Endometrium (tissue), 2 donors: ENCODE data around the gene GRID1.

ENCODE experiments used
- FAIRE-seq: peaks from 2 replicates; lab custom pipeline; 2012; peaks lifted over from hg19 to GRCh38; lab: Jason Lieb, UNC
- donor health status: control.
- donor health status: control.

GRID1 gene

GRCh38 chr10:86336341-86336740 lies 30.3 kb downstream of the GRID1 start:
- no peak for FAIRE-seq

GRCh38 chr10:86335831-86336230 lies 30.8 kb downstream of the GRID1 start:
- FAIRE-seq, result no peak

- FAIRE-seq, result no peak
Observed at GRCh38 chr10:86335257-86335656, 31.3 kb downstream of the GRID1 start.

GRCh38 chr10:86334488-86335085 lies 32.0 kb downstream of the GRID1 start:
- FAIRE-seq, result no peak

GRCh38 chr10:86333826-86334487 lies 32.6 kb downstream of the GRID1 start:
- FAIRE-seq, result no peak

GRCh38 chr10:86331861-86332260 lies 34.7 kb downstream of the GRID1 start:
- no peak for FAIRE-seq

- FAIRE-seq, result no peak
Observed at GRCh38 chr10:86330778-86331763, 35.5 kb downstream of the GRID1 start.

- no peak for FAIRE-seq
Observed at GRCh38 chr10:86329896-86330680, 36.5 kb downstream of the GRID1 start.

- FAIRE-seq, result no peak
Observed at GRCh38 chr10:86329093-86329710, 37.4 kb downstream of the GRID1 start.

GRCh38 chr10:86327954-86328725 lies 38.5 kb downstream of the GRID1 start:
- FAIRE-seq, result no peak

- no peak for FAIRE-seq
Observed at GRCh38 chr10:86325158-86325557, 41.4 kb downstream of the GRID1 start.

GRCh38 chr10:86321568-86321967 lies 45.0 kb downstream of the GRID1 start:
- no peak for FAIRE-seq

GRCh38 chr10:86319676-86320075 lies 46.9 kb downstream of the GRID1 start:
- no peak for FAIRE-seq

- no peak for FAIRE-seq
Observed at GRCh38 chr10:86317949-86318725, 48.5 kb downstream of the GRID1 start.

- no peak for FAIRE-seq
Observed at GRCh38 chr10:86316990-86317389, 49.6 kb downstream of the GRID1 start.

GRCh38 chr10:86316274-86316835 lies 50.2 kb downstream of the GRID1 start:
- FAIRE-seq, result no peak

- FAIRE-seq, result no peak
Observed at GRCh38 chr10:86315549-86315942, 51.0 kb downstream of the GRID1 start.

GRCh38 chr10:86314616-86315548 lies 51.7 kb downstream of the GRID1 start:
- no peak for FAIRE-seq

- no peak for FAIRE-seq
Observed at GRCh38 chr10:86313621-86314041, 53.0 kb downstream of the GRID1 start.
